T-helper 1 cell treated with Interleukin-12 subunit alpha and Interleukin-12 subunit beta and Interleukin-4 antibody, amounts not matched to agents 30 μg/mL and 1 μg/mL, for 36 hours (primary cell): ENCODE data around the gene ZSCAN12.
A peak's percentile ranks its signal among the peaks of the same experiment; 100 is the strongest.
"Not testable (repeated sequence)": the region's sequence is repeated elsewhere in the genome, so short reads cannot be mapped to it uniquely, and the experiment has no call there.

Experiments
- H3K27ac Mint-ChIP-seq: one replicate; pipeline ENCODE4 v1.8.0; 2021; ENCODE audit warnings: mild to moderate bottlenecking, mixed read lengths
- H3K27me3 Mint-ChIP-seq: one replicate; pipeline ENCODE4 v1.8.0; 2021; ENCODE audit warnings: low read depth, mixed read lengths
- H3K36me3 Mint-ChIP-seq: one replicate; pipeline ENCODE4 v1.8.0; 2021; ENCODE audit warnings: low read depth, mixed read lengths
- H3K4me1 Mint-ChIP-seq: one replicate; pipeline ENCODE4 v1.8.0; 2021; ENCODE audit warnings: low read depth, mixed read lengths
- H3K4me3 Mint-ChIP-seq: one replicate; pipeline ENCODE4 v1.8.0; 2021; ENCODE audit warnings: mild to moderate bottlenecking, moderate library complexity, mixed read lengths
- H3K9me3 Mint-ChIP-seq: one replicate; pipeline ENCODE4 v1.8.0; 2021; ENCODE audit warnings: mixed read lengths

Gene ZSCAN12

DNA sequence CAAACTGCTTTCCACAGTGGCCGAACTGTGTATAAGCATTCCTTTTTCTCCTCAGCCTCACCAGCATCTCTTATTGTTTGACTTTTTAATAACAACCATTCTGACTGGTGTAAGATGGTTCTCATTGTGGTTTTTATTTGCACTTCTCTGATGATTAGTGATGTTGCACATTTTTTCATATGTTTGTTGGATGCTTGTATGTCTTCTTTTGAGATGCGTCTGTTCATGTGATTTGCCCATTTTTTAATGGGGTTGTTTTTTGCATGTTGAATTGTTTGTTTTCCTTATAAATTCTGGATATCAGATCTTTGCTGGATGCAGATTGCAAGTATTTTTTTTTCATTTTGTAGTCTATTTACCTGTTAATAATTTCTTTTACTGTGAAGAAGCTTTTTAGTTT is 11.2 kb upstream of the ZSCAN12 start:
- Mint-ChIP-seq H3K27me3 (peaks cover 34% of the 10 kb centered on the region), H3K4me1 (peaks cover 26% of the 10 kb centered on the region), H3K27ac (no peak overlapping the region), H3K4me3 (no peak overlapping the region), H3K9me3 (peaks cover 13% of the 10 kb centered on the region), H3K36me3 (no peaks in the 10 kb centered on the region)

DNA sequence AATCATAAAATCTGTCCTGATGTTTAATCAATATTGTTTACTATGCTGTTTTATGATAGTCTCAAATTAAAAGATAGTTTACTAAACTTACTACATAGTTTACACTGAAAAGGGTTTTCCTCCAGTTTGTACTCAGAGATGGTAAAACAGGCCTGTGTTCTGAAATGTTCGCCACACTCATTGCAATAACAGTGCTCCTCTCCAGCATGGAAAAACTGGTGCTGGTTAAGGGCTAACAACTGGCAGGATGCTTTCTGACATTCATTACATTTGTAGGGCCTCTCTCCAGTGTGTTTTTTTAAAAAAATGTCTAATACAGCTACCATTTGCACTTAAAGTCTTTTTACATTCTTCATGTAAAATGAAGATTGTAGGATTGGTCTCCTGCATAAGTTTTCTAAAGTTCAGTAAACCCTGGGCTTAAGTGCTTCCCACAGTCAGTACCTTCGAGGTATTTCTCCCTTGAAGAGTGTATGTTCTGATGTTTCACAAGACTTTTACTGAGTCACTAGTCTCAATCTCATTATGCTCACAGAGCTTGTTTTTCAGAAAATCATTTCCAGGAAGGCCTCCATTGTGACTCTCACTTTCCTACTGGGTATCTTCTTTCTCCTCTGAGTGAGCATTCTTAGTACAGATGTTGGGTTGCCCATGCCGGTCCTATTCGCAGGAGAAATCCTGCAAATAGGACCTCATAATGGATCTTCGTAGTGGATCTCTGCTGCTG is 8.7 kb upstream of the ZSCAN12 start:
- Mint-ChIP-seq H3K27ac (no peak overlapping the region), H3K4me1 (peaks cover 27% of the 10 kb centered on the region), H3K36me3 (no peaks in the 10 kb centered on the region)

DNA sequence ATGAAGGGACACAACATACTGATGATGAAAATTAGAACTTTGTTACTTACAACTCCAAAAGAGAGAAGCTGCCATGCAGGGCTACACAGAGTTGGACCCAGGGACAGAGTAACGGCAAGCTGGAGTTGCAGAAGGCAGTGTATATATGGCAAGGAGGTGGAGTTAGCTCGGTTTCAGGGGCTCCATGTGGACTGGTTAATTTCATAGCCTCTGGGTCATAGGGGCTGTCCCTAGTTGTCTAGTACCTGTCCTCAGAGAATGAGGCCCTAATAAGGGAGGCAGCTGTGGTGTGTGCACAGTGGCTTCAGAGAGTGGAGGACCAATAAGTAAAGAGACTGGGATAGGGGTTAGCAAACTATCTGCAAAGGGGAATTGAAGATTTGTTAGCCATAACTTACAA is 7.9 kb upstream of the ZSCAN12 start:
- Mint-ChIP-seq H3K4me3 (no peak overlapping the region), H3K27me3 (peaks cover 34% of the 10 kb centered on the region), H3K27ac (no peak overlapping the region), H3K36me3 (no peaks in the 10 kb centered on the region), H3K9me3 (peaks cover 13% of the 10 kb centered on the region), H3K4me1 (peaks cover 27% of the 10 kb centered on the region)

More for the DNA sequence above, 8.7 kb upstream of the ZSCAN12 start:
- Mint-ChIP-seq H3K9me3 (peaks cover 13% of the 10 kb centered on the region), H3K27me3 (peaks cover 33% of the 10 kb centered on the region), H3K4me3 (no peak overlapping the region)

DNA sequence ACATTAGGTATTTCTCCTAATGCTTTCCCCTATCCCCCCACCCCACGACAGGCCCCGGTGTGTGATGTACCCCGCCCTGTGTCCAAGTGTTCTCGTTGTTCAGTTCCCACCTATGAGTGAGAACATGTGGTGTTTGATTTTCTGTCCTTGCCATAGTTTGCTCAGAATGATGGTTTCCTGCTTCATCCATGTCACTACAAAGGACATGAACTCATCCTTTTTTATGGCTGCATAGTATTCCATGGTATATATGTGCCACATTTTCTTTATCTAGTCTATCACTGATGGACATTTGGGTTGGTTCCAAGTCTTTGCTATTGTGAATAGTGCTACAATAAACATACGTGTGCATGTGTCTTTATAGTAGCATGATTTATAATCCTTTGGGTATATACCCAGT is 4.4 kb upstream of the ZSCAN12 start:
- Mint-ChIP-seq H3K27me3 (peaks cover 32% of the 10 kb centered on the region), H3K4me1 (peaks cover 31% of the 10 kb centered on the region)
- H3K4me3 Mint-ChIP-seq, H3K9me3 Mint-ChIP-seq, H3K36me3 Mint-ChIP-seq, H3K27ac Mint-ChIP-seq: not testable (repeated sequence)

DNA sequence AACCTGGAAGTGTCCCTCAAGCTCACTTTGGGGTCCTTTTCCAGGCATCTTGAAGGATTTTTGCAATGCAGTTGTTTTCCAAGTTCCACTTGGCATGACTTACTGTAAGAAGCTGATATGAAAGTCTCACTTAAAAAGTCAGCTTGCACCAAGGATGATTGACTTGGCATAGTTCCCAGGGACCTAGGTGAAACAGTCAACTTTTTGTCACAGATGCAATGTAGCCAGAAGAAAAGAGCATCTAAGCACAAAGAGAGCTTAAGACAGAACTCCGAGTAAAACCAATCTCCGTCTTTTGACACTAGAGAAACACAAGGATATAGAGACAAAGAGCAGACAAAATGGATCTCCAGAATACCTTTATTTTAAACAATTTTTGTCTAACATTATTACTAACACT is 2.6 kb upstream of the ZSCAN12 start:
- Mint-ChIP-seq H3K27ac (no peak overlapping the region), H3K4me3 (no peak overlapping the region), H3K27me3 (peaks cover 32% of the 10 kb centered on the region), H3K9me3 (peaks cover 9% of the 10 kb centered on the region), H3K4me1 (peaks cover 29% of the 10 kb centered on the region), H3K36me3 (peaks cover 17% of the 10 kb centered on the region)

DNA sequence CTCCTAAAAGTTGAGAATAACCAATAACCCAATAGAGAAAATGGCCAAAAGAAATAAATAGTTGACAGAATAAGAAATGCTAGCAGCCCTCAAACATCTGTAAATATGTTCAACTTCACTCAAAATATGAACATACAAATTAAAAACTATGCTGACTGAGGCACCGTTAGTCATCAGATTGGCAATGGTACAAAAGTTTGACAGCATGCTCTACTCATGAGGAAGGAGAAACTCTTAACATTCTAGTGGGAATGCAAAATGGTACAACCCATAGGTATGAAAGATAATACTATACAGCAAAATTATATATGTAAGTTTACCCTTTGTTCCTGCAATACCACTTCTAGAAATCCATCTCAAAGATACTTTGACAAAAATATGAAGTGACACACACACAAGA is 1.6 kb upstream of the ZSCAN12 start:
- H3K9me3 Mint-ChIP-seq = peaks cover 9% of the 10 kb centered on the region
- H3K4me1 Mint-ChIP-seq = peaks cover 30% of the 10 kb centered on the region
- peaks cover 31% of the 10 kb centered on the region for H3K27me3 Mint-ChIP-seq
- no peak overlapping the region for H3K27ac Mint-ChIP-seq
- H3K36me3 Mint-ChIP-seq = peaks cover 22% of the 10 kb centered on the region
- no peak overlapping the region for H3K4me3 Mint-ChIP-seq

DNA sequence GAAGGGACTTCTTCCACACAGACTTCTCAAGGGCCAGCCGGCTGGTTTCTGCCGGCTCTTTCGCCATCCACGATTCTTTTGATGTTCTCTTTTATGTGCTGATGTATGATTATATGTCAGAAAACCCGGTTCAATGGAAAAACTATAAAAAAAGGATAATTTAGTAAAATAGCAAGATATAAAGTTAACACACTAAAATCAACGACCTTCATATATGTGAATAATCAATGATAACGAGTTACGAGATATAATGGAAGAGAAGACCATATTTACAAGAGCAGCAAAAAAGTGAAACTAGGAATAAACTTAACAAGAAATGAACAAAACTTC is 540 bp upstream of the ZSCAN12 start:
- H3K4me3 Mint-ChIP-seq = peak overlapping the region; percentile 88
- peak overlapping the region; percentile 88 for H3K27ac Mint-ChIP-seq
- peaks cover 35% of the 10 kb centered on the region for H3K4me1 Mint-ChIP-seq
- H3K27me3 Mint-ChIP-seq = peaks cover 25% of the 10 kb centered on the region
- peaks cover 9% of the 10 kb centered on the region for H3K9me3 Mint-ChIP-seq
- H3K36me3 Mint-ChIP-seq = peaks cover 31% of the 10 kb centered on the region

DNA sequence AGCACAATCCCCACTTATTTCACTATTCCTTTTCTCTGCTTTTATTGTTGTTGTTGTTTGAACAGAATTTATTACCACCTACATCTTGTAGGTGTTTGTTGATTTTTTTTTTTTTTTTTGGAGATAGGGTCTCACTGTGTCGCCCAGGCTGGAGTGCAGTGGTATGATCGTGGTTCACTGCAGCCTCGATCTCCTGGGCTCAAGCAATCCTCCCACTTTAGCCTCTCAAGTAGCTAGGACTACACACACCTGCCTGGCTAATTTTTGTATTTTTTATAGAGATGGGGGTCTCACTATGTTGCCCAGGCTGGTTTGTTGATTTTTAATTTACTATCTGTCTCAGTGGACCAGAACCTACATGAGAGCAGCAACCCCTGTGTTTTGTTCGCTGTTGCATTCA is 3.6 kb downstream of the ZSCAN12 start:
- peaks cover 44% of the 10 kb centered on the region for H3K4me1 Mint-ChIP-seq
- H3K27ac Mint-ChIP-seq = no peak overlapping the region
- H3K9me3 Mint-ChIP-seq = peaks cover 16% of the 10 kb centered on the region
- H3K36me3 Mint-ChIP-seq = peaks cover 54% of the 10 kb centered on the region
- no peak overlapping the region for H3K4me3 Mint-ChIP-seq
- peaks cover 6% of the 10 kb centered on the region for H3K27me3 Mint-ChIP-seq

DNA sequence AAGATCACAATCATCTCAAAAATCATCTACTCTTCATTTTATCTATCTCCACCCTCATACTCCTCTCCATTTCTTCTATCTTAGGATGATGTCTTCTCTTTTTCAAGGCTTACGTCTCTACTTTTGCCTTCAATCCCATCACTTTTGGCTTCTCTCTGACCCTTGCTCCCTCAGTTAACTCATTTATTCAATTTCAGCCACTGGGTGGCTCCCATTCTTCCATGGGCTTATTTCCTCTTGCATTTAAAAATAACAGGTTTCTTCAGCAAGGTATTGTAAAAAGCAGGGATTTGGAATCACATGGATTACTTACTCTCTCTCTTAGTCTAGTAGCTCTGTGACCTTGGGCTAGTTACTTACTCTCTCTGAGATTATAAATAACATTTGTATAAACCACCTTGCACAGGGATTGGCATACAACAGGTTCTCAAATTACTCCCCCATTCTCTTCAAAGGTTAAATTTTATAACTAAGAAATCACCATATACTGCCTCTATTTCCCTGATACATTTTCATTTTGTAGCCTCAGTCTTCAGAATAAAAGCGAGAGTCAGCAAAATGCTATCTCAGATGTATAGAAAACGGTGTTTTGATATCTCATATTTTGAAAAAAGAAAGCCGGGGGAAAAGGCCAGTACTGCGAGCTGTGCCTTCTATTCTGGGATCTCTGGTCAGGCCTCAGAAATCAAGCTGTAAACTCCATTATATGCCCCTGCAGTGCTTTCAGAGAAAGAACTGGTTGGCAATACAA is 5.5 kb downstream of the ZSCAN12 start:
- H3K27me3 Mint-ChIP-seq = no peaks in the 10 kb centered on the region
- H3K4me3 Mint-ChIP-seq = no peak overlapping the region
- H3K9me3 Mint-ChIP-seq = peaks cover 8% of the 10 kb centered on the region
- peaks cover 64% of the 10 kb centered on the region for H3K36me3 Mint-ChIP-seq
- H3K27ac Mint-ChIP-seq = no peak overlapping the region
- H3K4me1 Mint-ChIP-seq = peaks cover 36% of the 10 kb centered on the region

DNA sequence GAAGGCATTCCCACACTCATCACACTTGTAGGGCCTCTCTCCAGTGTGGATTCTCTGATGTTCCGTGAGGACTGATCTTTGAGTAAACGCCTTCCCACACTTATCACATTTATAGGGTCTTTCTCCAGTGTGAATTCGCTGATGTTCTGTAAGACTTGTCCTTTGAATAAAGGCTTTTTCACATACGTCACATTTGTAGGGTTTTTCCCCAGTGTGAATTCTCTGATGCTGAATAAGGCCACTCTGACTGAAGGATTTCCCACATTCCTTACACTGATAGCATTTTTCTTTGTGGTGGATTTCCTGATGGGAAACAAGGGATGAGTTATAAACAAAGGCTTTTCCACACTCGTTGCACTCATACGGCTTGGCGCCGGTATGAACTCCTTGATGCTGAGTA is 8.9 kb downstream of the ZSCAN12 start:
- H3K36me3 Mint-ChIP-seq = peaks cover 64% of the 10 kb centered on the region
- H3K4me1 Mint-ChIP-seq = peaks cover 18% of the 10 kb centered on the region
- H3K27ac Mint-ChIP-seq = no peak overlapping the region
- H3K9me3 Mint-ChIP-seq = peaks cover 8% of the 10 kb centered on the region
- no peaks in the 10 kb centered on the region for H3K27me3 Mint-ChIP-seq
- H3K4me3 Mint-ChIP-seq = no peak overlapping the region

DNA sequence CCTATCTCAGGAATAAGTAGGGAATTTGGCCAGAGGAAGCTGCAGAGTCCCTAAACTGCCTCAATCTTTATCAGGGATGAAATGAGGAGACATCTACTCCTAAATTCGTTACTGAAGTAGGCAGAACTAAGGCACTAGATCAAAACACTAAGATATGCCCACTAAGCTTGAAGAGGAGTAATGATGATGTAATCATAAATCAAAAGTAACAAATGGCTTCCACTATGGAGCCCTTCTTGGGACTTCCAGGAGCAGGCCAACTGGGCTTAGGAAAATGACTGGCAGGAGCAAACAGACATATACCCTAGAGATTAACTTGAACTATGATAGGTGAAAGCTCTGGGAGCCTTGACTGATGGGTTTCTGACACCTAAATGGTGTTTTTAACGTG is 15.4 kb downstream of the ZSCAN12 start:
- no peak overlapping the region for H3K4me3 Mint-ChIP-seq
- peaks cover 66% of the 10 kb centered on the region for H3K36me3 Mint-ChIP-seq
- H3K4me1 Mint-ChIP-seq = peaks cover 12% of the 10 kb centered on the region
- H3K27me3 Mint-ChIP-seq = no peaks in the 10 kb centered on the region
- no peak overlapping the region for H3K27ac Mint-ChIP-seq
- peaks cover 16% of the 10 kb centered on the region for H3K9me3 Mint-ChIP-seq

DNA sequence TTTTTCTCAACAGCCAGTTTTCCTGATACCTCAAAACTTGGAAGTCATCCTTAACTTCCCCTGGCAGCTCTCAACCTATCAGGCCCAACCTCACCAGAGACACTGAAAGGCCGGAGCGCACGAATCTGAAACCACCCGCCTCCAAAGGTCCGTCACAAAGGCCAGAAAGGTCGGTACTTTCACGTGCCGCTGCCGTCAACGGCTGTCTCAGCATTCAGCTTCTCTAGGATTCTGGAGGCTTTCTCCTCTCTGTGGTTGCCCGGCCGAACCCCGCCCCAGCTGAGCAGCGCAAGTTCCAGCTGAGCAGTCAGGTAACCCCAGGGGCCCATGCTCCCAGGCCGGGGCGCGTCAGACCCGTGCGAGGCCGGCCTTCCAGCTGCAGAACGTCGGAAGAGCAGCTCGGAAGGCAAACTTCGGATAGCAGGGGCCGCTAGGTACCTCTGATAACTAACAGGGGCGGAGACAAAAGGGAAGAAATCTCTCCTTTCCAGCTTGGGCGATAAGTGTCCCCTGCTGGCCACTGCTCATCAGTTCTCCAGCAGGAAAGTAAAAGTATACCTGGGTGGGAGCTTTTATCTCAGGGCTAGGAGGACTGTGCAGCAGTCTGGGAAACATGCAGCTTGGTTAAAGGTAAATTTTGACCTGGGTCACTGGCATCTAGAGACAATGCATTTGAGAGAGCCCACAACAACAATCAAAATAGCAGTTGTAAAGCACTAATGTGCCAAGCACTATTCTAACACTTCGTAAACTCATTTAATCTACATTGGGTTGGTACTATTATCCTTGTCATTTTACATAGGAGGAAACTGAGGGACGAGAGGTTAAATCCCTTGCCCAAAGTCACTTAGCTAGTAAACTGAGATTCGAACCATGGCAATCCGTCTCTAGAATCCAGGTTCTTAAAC is 16.1 kb downstream of the ZSCAN12 start:
- H3K27ac Mint-ChIP-seq = peak overlapping the region; percentile 21
- H3K27me3 Mint-ChIP-seq = no peaks in the 10 kb centered on the region
- peaks cover 16% of the 10 kb centered on the region for H3K9me3 Mint-ChIP-seq
- H3K4me3 Mint-ChIP-seq = peak overlapping the region; percentile 64
- H3K4me1 Mint-ChIP-seq = peaks cover 11% of the 10 kb centered on the region
- peaks cover 61% of the 10 kb centered on the region for H3K36me3 Mint-ChIP-seq

DNA sequence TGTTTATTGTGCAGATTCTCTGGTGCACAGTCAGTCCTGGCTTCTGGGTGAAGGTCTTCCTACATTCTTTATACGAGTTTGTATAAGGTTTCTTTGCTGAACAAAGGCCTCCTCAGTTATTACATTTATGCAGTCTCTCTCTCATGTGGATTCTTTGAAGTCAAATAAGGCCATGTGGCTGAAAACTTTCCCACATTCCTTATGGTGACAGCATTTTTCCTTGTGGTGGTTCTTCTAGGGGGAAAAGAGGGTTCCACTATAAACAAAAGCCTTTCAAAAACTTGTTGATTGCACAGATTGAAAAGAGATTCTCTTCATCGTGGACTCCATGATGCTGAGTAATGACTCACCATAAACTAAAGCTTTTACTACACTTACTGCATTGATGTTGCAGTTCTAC is 19.2 kb downstream of the ZSCAN12 start:
- no peaks in the 10 kb centered on the region for H3K27me3 Mint-ChIP-seq
- H3K4me3 Mint-ChIP-seq = no peak overlapping the region
- H3K27ac Mint-ChIP-seq = no peak overlapping the region
- H3K9me3 Mint-ChIP-seq = peaks cover 16% of the 10 kb centered on the region
- H3K36me3 Mint-ChIP-seq = peaks cover 59% of the 10 kb centered on the region
- H3K4me1 Mint-ChIP-seq = peaks cover 9% of the 10 kb centered on the region

DNA sequence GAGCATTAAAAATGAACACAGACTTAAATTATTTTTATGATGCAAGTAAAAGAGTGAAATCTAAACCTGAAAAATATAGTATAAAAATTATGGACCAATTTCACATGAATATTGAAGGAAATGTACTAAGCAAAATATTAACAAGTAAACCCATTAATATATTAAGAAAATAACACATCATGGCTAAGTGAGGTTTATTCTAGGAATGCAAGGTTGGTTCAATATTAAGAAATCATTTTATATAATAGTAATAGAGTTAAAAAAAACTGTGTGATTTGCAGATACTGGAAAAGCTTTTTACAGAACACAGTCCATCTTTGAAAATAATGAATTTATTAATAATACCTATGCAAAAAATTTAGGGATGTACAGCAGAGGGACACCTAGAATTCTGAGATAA is 20.9 kb downstream of the ZSCAN12 start:
- H3K4me3 Mint-ChIP-seq = no peak overlapping the region

More for the DNA sequence above, 20.9 kb downstream of the ZSCAN12 start:
- no peaks in the 10 kb centered on the region for H3K27me3 Mint-ChIP-seq
- peaks cover 51% of the 10 kb centered on the region for H3K36me3 Mint-ChIP-seq
- peaks cover 9% of the 10 kb centered on the region for H3K4me1 Mint-ChIP-seq
- peaks cover 16% of the 10 kb centered on the region for H3K9me3 Mint-ChIP-seq
- H3K27ac Mint-ChIP-seq = no peak overlapping the region
